Measurements from ENCODE around the gene SDK2.
A peak's percentile ranks its signal among the peaks of the same experiment; 100 is the strongest.

Gene SDK2

DNA sequence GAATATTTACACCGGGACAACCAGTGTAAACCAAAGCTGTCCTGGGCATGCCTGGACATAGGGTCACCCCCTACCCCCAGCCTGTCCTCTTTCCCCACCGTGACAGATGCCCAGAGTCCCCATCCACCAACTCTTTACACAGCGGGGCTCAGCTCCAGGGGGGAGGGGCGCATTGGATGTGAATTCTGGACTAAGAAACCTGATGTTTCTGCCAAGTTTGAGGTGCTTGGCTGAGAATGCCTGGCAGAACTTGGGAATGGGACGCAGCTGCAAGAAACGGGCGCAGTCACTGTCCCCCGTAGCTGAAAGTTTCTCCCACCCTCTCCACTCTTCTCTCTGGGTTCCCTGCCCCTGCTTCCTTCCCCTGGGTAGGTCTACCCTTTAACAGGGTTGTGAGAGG is 264.4 kb downstream of the SDK2 start:
- no peak for DNase-seq

DNA sequence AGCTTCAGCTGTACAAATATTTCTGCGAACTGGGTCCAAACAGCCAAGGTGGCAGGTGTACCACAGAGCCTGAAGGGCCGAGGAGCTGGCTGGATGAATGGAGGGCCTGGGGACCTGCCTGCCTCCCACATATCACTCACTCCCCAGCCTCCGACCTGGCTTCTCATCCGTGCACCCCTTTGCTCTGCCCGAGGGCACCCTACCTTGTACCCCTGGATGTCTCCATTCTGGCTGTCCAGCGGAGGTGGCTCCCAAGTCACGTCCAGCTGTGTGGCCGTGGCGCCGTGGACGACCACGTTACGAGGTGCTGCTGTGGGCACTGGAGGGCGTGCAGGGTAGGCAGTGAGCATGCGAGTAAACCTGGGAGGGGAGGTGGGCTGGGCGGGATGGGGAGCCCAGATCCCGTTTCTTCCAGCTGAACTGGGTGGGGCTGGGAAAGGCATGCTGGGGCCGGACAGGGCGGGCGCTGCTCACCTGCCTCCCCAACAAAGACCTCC is 265.2 kb downstream of the SDK2 start:
- no peak for DNase-seq

- DNase-seq: no peak
These were observed 267.6 kb downstream of the SDK2 start for GRCh38 chr17:73376636-73377035.

- no peak for DNase-seq
These were observed 268.1 kb downstream of the SDK2 start for GRCh38 chr17:73376152-73376551.

GRCh38 chr17:73371836-73372235 is 272.4 kb downstream of the SDK2 start:
- DNase-seq: no peak

GRCh38 chr17:73371285-73371684 is 273.0 kb downstream of the SDK2 start:
- DNase-seq: no peak

GRCh38 chr17:73369817-73370490 is 274.3 kb downstream of the SDK2 start:
- DNase-seq: peak; percentile 73

DNA sequence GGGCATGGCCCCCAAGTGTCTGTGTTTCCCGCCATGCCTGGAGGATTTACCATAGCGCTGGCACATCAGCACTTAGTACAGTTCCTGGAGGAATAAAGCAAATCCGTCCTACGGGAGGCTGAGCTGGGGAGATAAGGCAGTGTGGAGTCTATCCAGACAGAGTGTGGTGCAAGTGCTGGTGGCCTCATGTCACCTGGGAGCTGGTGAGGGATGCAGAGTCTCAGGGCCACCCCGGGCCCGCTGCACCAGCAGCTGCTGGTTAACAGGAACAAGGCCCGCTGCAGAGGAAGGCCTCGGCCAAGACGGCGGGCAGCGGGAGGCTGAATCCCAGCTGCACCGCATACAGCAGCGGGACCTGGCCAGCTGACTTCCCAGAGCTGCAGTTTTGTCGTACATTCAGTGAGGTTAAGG is 275.1 kb downstream of the SDK2 start:
- no peak for DNase-seq

- no peak for DNase-seq
These were observed 276.1 kb downstream of the SDK2 start for GRCh38 chr17:73368085-73368631.

- DNase-seq: no peak
These were observed 278.2 kb downstream of the SDK2 start for GRCh38 chr17:73365906-73366623.

GRCh38 chr17:73365301-73365874 is 278.9 kb downstream of the SDK2 start:
- no peak for DNase-seq

- no peak for DNase-seq
These were observed 280.1 kb downstream of the SDK2 start for GRCh38 chr17:73364155-73364522.

DNA sequence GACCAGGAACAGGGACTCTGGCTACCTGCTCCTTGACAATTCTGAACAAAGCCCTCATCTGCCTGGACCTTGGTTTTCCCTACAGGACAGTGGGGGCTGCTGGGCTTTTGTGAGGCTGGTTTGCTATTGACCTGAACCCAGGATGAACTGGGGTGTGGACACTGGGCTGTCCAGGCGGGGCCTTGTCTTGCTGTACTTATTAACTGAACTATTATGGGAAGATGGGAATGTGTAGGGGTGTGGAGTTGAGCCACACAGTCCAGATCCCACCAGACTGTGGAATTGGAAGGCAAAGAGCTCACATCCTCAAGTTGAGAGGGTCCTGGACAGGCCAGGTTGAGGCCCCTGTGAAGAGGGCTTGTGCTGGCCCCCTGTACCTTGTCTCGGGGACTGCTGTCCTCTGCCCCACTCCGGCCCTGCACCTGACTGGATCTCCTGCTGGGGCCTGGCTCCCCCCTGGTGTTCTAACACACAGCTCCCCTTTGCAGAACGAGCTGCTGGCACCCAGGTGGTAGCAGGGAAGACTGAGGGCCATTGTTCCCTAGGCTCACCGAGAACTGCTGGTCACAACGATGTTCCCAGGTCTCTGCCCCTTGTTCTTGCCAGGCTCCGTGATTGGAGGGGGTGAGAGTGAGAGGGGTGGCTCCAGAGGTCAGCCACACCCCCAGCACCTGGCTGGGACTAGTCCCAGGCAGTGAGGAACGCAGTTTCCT is 280.6 kb downstream of the SDK2 start:
- DNase-seq: no peak

- no peak for DNase-seq
These were observed 281.5 kb downstream of the SDK2 start for GRCh38 chr17:73362697-73363096.

DNA sequence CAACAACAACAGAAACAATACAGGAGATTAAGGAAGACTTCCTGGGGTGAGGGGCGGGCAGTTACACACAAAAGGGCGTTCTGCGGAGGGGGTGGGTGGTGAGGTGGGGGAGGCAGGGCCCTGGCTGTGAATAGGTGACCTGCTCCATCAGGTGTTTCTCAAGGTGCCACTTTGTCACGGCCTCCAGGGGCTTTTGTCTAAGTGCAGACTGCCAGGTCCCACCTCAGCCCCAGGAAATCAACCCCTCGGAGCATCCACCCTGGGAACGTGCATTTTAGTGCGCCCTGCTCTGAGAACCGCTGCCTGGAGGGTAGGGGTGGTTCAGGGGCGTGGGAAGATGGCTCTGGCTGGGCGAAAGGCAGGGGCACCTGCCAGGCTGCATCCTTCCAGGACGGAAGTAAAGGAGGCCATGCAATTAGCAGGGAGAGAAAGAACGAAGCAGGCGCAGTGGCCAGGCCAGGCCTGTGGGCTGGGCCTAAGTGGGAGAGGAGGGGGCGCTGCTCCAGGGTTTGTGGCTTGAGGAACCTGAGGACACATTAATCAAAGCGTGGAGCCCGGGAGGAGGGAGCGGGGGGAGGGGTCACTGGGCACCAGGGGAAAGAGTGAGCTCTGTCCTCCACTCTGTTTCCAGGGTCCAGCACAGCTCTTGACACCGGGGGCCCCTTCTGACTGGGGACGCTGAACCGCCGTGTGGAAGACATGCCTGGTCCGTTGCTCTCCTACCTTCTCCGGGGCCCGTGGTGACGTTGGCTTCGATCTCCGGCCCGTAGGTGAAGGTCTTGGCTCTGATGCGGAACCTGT is 283.1 kb downstream of the SDK2 start:
- DNase-seq: no peak

DNA sequence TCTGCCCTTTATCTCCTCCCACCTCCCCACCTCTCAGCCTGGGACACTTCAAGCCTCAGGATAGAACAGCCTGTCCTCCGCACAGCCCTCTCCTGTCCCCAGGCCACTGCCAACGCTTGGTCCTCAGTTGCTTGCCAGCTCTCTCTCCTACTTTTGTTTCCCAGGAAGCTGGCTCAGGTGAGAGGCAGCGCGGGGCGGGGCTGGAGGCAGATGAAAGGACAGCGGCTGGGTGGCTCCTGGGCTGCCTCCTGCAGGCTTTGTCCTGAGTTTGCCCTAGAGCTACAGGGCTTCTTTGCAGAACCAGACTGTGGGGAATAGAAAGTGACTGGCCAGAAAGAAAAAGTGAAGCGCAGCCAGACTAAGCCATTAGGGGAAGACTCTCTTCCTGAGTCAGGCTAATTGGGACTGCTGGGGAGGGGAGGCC is 284.2 kb downstream of the SDK2 start:
- no peak for DNase-seq

DNA sequence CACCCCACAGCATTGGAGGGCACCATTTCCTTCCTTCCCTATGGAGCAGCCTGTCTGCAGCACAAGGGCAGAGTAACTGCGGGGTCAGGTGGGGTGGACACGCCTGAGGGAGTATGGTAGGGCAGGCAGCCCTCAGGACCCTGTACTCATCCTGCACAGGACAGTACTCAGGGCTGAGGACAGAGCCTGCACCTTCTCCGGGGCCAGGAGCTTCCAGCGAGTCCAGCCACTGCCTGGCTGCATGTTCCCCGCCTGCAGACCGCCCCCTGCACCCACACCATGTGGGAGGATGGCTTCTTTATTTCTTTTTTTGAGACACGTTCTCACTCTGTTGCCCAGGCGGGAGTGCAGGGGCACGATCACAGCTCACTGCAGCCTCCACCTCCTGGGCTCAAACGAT is 284.9 kb downstream of the SDK2 start:
- no peak for DNase-seq

DNA sequence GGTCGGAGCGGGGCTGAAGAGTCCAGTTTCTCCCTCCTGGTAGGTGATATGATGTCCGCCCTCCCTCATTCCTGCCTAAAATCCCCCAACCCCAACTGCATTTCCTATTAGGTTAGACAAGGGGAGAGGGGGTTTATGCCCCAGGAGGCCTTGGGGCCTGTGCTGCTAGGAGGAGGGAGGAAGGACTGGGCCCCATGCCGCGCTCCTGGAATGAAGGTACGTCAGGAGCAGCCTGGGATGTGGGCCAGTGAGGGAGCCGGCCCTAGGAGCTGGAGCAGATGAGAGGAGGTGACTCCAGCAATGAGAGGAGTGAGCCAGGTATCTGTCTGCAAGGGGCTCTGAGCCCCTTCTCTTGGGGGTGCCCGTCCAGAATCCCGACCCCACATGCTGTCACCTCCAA is 285.6 kb downstream of the SDK2 start:
- DNase-seq: no peak

DNA sequence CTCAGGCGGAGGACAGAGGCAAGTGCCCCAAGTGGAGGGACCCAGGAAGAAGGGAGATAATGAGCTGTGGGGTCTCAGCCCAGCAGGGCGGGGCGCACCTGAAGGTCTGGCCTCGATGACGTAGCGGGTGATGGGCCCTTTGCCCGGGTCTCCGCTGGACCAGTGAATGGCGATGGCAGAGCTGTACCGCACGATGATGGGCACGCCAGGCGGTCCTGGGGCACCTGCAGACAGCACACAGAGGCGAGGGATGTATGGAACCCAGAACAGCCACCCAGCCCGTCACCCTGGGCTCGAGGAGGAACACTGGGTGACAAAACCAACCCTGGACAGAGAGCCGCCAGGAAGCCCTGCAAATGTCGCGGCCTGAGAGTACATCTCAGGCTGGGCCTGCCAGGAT is 286.3 kb downstream of the SDK2 start:
- DNase-seq: no peak

GRCh38 chr17:73357318-73357717 is 286.9 kb downstream of the SDK2 start:
- no peak for DNase-seq

- no peak for DNase-seq
These were observed 287.6 kb downstream of the SDK2 start for GRCh38 chr17:73356561-73357170.

Data from activated CD4-positive, alpha-beta T cell treated with anti-CD3 and anti-CD28 coated beads, Interleukin-2, amount 50 U/mL, for 16 hours (primary cell).